HG03280 (cell line): ENCODE data around the gene SNAPC4.

ENCODE experiments used
- ATAC-seq: cut with Tn5 transposase; IDR thresholded peaks from one replicate; pipeline ENCODE4 v1.9.1; 2021; ENCODE audit warnings: mild to moderate bottlenecking, moderate library complexity; ENCODE audit not compliant: unreplicated experiment

Gene SNAPC4

GRCh38 chr9:136393531-136393930, 6.4 kb downstream of the SNAPC4 start:
- ATAC-seq = no peak

DNA sequence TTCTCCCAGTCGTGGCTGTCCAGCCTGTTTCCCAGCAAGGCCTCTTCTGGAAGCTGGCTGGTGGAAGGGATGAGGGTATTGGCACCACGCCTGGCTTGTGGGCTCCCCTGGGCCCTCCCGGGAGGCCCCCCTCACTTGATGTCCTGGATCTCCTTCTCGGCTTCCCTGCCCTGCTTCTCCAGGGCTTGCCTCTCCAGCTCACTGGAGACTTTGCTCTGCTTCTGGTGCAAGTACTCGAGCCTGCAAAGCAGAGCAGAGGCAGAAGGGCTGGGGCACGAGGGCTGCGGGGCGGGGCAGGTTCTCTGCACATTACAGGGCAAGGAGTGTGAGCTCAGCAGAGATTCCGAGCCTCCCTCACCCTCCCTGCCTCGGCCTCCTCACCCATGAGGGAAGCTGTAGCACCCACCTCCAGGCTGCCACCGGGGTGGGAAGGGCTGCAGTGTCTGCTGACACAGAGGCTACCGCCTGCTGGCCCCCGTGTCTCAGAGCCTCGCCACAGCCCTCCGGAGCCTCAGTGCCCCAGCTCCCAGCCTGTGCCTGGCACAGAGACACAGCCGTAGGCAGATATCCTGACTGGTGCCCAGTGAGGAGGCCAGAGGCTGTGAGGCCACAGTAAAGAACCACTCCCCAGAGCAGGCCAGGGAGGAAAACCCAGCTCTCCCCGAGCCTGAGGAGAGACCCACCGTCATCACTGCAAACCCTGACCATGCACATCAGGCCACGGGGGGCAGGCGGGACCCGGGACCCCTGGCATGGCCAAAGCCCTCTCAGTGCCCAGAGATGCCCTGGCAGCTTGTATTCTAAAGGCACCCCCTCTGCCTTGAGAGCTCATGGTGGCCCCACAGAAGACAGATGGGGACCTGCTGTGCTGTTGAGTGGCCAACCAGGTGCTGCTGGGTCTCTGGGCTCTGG, 7.2 kb downstream of the SNAPC4 start:
- ATAC-seq = no peak

DNA sequence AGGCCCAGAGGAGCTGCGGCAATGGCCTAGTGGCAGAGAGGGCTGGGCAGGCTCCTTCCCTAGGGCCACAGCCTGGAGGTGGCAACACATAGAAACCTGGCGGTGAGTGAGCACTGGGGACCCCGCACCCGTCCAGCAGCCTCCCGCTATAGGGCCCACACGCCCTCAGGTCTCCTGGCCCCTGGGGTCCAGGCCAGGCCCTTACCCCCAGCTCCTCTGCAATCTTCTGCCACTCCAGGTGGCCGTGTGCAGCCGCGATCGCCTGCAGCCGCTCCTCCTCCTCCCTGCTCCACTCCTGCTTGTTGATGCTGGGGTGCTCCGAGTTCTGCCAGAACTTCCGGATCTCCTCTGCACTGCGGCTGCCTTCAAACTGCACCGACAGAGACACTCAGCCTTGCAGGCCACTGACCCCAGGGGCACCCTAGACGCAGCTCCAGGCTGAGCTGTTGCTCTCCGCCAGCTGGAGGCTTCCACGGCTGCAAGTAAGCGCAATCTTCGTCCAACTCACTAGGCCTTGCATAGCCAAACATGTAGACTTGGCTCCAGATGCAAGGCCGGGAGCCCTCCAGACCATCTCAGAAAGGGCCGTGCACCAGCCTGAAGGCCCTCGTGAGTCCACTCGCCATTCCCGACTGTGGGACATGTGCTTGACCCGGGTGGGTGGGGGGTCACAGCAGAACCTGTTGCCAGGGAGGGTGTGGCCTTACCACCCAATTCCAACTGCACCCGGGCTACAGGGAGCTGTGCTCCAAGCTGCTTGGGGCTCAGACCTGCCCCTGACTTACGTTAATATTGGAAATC, 8.0 kb downstream of the SNAPC4 start:
- ATAC-seq = no peak

DNA sequence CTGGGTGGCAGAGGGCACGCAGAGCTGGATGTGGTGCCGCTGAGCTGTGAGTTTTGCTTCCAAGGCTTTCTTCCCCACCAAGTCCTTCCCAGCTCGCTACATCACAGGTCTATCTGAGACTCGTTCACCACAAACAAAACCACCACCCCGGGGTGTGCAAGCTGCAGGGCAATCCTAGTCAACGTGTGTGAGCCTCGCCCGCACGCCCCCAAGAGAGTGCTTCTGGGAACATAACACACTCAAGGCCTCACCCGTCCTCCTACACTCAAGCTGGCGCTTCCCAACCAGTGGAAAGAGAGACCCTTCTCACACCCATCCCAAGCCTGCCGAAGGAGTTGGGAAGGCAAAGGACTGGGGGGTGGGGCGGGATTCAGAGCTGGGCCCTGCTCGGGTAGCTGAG, 10.6 kb downstream of the SNAPC4 start:
- ATAC-seq = no peak

GRCh38 chr9:136387217-136387616, 12.8 kb downstream of the SNAPC4 start:
- no peak for ATAC-seq

GRCh38 chr9:136386018-136386417, 14.0 kb downstream of the SNAPC4 start:
- ATAC-seq = no peak

- no peak for ATAC-seq
These were observed 15.0 kb downstream of the SNAPC4 start for GRCh38 chr9:136385015-136385414.

DNA sequence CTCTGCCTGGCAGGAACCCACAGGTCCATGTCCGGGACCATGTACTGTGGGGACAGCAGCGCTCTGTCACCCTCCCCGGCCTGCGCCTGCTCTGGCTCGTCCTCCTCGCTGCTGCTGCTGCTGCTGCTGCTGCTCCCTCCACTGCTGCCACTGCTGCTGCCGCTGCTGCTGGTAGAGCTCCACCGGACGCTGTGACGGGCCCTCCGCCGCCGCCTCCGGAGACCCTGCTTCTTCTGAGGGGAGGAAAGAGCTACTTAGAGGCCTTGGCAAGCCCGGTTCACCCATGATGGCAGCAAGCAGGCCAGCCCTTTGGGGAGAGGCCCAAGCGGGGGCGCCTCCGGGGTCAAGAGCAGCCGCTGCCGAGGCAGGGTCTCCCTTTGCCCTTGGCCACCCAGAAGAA, 16.5 kb downstream of the SNAPC4 start:
- no peak for ATAC-seq

GRCh38 chr9:136381966-136382513, 17.9 kb downstream of the SNAPC4 start:
- no peak for ATAC-seq

GRCh38 chr9:136381311-136381710, 18.7 kb downstream of the SNAPC4 start:
- no peak for ATAC-seq

DNA sequence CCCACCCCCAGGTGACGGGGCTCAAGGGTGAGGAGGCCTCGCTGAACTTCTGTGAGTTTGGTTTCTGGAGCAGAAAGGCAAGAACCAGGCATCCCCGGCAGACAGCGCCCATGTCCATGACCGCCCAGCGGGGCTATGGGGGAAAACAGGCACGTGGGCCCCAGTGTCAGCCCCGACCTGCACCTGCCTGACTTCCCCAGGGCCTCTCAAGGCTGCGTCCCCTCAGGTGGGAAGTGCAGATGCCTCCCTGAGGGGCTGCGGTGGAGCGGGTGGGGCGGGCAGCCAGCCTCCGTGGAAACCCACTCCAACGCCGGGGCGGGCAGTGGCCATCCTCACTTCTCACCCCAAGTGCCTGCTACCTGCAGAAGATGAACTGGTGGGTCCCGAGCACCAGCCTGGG, 19.6 kb downstream of the SNAPC4 start:
- ATAC-seq = no peak

- no peak for ATAC-seq
These were observed 20.1 kb downstream of the SNAPC4 start for GRCh38 chr9:136379891-136380290.

GRCh38 chr9:136379401-136379800, 20.6 kb downstream of the SNAPC4 start:
- ATAC-seq = no peak

- ATAC-seq = no peak
These were observed 21.0 kb downstream of the SNAPC4 start for GRCh38 chr9:136379003-136379287.

DNA sequence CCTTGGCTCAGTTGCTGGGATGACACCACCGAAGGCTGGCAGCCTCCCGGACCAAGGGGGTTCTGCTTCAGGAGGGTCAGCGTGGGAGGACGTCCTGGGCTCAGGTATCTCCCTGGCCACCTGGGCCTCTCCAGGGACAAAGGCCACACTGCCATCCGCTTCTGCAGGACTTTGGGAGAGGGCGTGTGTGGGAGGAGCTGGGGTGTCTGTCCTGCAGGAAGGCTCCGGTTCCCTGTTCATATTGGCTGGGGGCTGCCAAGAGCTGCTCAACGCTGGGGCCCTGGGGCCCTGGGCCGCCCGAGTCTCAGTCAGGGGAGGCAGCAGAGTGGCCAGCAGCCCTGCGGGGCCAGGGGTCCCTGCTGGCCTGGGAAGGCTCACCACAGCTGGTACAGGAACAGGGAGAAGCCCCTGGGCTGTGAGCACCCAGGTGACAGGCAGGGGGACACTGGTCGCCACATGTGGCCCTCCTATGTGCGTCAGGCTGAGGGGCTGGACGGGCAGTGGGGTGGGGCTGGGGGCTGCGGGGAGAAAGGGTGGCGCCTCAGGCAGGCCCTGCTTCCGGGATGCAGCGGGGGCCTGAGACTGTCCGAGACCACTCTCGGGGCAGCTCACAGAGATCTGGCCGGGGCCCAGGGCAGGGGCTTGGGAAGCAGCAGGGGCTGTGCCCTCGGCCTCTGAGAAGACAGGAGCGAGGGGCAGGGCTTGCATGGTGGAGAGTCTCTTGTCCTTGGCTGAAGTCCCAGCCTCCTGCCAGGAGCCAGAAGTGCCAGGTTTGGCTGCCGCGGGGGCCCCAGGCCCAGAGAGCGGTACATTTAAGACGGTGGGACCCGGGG, 21.6 kb downstream of the SNAPC4 start:
- ATAC-seq = no peak

DNA sequence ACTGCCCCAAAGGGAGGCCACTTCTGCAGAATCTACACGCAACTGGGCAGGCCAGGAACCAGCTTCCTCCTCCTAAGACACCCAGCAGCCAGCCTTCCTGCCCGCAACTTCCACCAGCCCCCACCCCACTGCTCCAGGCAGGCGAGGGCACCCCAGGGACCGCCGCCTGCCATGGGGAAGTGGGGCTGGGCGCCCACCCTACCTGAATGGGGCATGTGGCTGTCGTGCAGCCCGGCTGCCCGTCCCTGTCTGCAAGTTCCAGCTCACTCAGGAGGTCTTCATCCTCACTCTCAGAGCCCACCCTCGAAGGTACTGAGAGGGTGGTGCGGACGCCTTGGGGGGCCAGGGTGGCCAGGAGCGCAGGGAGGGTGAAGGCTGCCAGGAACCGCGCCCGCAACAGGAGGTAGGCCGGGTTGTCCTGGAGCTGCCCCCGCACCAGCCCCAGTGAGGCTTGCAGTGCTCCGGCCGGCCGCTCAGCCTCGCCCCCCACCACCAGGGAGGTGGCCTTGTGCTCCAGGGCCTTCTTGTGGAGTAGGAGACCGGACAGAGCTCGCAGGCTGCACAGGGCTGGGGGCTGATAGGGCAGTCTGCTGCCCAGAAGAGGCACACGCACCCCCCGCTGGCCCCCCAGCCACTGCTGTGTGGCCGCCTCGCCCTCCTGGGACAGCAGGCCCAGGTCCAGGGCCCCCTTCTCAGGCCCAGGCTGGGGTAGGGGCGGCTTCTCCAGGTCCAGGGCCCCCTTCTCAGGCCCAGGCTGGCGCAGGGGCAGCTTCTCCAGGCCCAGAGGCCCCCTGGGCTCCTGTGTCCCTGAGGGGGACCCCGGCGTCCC, 22.4 kb downstream of the SNAPC4 start:
- no peak for ATAC-seq

GRCh38 chr9:136376457-136376856, 23.5 kb downstream of the SNAPC4 start:
- ATAC-seq = no peak

DNA sequence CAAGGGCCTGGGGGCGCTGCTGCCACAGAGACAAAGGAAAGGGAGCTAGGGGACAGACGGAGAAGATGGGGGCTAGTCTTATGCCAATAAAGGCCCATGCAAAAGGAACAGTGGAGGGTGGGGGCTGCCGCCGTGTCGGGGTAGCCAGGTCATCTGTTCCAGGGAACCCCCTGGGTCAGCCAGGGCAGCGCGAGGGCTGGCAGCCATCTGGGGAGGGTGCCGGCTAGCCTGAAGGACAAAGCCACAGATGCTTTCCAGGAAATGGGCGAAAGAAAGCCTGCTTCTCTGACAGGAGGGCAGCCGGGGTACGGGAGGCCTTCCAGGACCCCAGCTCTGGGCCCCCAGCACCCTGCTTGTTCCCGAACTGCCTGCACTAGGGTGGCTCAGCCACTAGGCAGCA, 24.9 kb downstream of the SNAPC4 start:
- no peak for ATAC-seq

DNA sequence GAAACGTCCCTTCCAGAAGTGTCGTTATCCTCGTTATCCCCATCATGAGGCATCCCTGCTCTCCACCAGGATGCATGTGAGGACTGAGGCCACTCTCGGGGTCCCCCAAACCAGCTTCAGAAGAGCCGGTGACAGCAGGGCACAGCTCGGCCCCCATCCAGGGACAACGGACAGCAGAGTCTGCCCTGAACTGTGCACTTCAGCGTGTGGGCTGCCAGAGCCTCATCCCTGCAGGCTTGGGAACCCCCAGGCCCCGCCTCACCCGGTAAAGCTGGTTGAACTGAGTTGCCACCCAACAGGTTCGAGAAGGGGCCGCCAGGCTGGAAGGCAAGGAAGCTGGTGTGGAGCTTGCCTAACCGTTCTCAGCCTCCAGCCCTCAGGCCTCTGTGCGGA, 25.8 kb downstream of the SNAPC4 start:
- no peak for ATAC-seq
